GM19328 (cell line): ENCODE measurements around the gene SARM1.

ENCODE experiments used
- ATAC-seq: cut with Tn5 transposase; IDR thresholded peaks from one replicate; pipeline ENCODE4 v1.9.1; 2021; ENCODE audit warnings: mild to moderate bottlenecking, moderate library complexity; ENCODE audit not compliant: unreplicated experiment

The SARM1 gene

DNA sequence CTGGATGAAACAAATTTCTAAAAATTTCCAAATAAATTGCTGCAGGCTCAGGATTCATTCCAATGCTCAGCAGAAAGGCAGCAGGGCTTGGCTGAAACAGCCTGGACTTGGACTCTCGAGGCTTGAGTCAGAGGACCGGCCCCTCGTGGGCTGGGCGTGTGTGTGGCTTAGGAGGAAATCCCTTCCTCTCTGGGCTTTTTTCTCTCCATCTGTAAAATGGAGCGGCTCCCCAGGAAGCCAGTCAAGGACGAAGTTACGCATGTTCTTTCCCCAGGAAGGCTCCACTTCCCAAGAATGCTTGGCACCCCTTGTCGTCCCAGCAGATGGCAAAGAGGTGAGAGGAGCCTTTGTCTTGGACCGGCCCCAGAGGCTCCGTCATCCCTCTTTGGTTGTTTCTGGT lies 21.0 kb downstream of the SARM1 start:
- ATAC-seq = no peak

DNA sequence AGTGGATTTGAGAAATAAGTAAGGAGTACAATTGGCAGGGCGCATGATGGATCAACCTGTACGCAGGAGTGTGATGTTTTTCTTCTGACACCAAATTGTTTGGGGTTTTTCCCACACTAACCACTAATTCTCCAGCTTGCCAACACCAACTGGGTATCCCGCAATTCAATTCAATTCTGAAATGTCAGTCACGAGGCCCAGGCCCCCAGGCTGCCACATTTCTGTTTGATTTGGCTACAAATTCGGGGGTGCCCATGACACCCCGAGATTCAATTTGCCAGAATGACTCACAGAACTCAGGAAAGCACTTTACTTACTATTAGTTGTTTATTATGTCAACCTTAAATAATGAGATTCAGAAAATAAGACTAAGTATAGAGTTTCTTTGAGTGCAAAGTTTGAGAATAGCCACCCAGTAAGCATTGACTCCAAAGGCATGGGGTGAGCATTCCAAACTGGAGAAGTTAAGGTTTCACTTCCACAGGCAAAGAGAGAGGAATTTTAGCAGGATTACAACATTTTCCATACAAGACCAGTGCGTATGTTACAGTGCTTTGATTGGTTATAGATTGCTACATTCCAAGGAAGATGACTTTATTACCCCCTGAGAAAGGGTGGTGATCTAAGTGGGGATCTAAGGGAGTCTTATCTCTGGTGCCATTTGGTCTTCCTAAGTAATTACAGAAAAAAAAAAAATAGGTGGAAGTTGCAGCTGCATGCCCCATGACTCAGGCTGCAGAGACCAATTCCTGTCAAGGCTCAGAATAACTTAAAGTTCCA lies 23.0 kb downstream of the SARM1 start:
- ATAC-seq = no peak

- no peak for ATAC-seq
Measured at GRCh38 chr17:28395426-28395825, 23.9 kb downstream of the SARM1 start.

- ATAC-seq = no peak
Measured at GRCh38 chr17:28395968-28396367, 24.5 kb downstream of the SARM1 start.

GRCh38 chr17:28396635-28397239 lies 25.2 kb downstream of the SARM1 start:
- ATAC-seq = no peak

DNA sequence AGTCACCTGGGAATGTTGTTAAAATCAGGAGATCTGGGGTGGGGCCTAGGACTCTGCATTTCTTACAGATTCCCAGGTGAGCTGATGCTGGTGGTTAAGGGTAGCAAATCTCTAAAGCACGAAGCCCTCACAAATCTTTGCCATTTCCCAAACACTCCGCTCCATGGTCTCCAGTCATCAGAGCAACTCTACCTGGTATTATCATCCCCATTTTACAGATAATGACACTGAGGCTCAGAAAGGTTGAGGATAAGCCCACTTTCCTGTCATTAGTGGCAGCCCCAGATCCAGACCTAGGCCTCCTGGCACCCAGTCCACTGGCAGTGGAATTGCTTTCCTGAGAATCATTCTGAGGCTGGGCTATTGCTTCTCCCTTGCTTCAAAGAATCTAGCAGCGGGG lies 25.8 kb downstream of the SARM1 start:
- ATAC-seq = no peak

- no peak for ATAC-seq
Measured at GRCh38 chr17:28397687-28398279, 26.3 kb downstream of the SARM1 start.

DNA sequence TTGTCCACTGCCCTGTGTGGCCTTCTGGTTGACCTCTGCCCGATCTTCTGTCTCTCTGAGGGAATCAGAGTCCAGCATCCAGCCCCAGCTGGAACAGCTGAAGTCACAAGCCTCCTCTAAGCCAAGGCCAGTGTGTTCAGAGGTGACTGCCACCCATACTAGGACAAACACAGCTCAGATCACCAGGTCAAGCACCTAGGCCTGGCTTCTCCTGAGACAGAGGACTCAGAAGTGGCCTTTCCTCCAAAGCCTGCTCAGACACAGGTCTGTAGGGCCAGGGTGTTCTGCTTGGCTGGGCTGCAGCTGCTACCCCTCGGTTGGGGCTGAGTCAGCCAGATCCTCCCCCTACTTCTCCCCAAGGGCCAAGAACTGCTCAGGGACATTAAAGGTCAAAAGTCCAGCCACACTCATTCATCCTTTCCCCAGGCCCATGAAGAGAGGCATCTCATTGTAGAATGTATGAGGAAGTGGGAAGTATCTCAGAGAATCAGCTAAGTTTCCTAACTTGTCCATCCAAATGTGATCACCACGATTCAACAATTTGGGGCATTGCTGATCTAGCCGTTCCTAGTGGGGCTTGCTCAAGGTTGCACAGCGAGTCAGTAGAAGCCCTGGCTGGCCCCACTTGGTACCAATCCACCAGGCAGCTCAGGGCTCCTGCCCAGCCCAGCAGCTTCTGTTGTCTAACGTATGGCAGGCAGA lies 26.9 kb downstream of the SARM1 start:
- no peak for ATAC-seq

DNA sequence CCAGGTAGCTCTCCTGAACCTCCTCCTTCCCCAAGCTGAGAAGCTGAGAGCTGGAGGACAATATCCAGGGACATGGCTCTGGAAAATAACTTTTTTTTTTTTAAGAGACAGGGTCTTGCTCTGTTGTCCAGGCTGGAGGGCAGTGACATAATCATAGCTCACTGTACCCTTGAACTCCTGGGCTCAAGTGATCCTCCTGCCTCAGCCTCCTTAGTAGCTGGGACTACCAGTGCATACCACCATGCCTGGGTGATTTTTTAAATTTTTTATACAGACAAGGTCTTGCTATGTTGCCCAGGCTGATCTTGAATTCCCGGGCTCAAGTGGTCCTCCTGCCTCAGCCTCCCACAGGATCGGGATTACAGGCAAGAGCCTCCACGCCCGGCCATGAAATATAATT lies 28.3 kb downstream of the SARM1 start:
- no peak for ATAC-seq

GRCh38 chr17:28402224-28402630 lies 30.7 kb downstream of the SARM1 start:
- ATAC-seq = no peak

DNA sequence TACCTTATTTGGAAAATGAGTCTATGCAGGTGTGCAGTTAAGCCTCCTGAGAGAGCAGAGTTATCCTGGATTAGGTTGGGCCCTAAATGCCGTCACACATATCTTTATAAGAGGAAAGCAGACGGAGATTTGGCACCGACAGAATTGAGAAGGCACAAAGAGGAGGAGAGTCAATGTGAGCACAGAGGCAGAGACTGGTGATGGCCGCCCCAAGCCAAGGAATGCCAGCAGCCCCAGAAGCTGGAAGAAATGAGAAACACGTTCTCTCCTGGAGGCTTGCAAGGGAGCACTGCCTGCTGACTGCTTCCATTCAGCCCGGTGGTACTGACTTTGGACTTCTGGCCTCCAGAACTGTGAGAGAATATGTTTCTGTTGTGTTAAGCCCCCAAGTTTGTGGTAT lies 31.4 kb downstream of the SARM1 start:
- ATAC-seq = no peak

DNA sequence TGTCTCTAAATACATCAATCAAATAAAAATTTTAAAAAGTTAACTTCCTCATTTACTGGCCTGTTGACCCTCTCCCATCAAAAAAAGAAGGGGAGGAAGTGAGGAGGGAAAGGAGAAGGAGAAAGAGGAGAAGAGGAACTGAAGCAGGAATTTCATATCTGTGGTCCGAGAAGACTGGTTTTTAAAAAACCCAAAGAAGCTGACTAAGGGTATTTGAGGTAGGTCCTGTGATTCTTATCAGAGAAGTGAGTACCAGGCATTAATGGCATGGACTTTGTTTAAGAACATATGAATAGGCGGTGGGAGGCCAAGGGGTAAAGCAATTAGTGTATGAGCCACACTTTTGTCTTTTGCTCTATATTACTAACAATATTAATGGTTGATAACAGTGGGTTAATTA lies 32.5 kb downstream of the SARM1 start:
- no peak for ATAC-seq

DNA sequence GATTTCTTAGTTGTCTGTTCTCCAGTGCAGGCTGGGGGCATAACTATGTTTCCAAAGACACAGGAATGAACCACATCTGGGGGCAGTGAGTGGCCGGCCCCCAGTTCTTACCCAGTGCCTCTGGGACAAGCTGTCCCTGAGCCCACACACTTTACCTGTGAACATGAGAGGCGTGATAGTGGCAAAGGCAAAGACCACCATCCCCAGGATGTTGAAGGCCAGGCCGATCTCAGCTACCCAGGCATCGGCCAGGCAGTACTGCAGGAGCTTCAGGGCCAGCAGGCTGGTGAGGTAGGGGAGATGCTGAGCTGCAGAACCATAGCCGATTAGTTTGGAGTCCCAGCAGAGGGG lies 32.9 kb downstream of the SARM1 start:
- ATAC-seq = no peak

- no peak for ATAC-seq
Measured at GRCh38 chr17:28404812-28405570, 33.5 kb downstream of the SARM1 start.

DNA sequence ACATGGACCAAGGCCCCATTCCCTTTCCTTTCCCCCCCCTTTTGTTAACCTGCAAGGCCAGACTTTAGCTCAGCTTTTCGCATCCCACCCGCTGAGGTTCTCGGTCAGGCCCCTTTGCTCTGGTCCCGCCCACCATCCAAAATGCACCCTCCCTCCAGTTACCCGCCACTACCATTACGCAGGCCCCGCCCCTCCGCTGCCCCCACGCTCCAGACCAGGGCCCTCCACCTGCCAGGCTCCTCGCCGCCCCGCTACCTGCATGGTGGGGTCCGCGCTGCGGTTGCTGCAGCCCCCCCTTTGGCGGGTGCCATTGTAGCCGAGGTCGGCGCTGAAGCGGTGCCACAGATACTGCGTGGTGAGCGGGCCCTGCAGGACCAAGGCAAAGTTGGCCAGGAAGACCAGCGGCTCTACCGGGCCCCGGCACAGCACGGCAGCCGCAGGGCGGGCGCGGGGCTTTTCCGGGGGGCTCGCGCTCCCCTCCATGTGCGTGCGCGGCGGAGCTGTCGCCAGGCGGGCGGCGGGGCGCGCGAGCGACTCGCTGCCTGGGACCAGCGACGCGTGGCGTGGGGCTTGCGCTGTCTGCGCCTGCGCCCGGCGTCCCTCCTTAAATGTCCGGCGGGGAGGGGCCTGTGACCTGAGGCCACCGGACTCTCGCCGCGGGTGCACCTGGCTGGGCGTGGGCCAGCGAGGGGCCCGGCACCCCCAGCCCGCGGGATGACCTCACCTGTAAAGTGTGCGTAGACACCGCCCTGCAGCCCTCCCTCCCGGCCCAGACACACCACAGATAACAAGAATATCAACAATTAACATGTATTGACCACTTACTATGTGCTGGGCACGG lies 34.4 kb downstream of the SARM1 start, which contains the start of gene SLC46A1:
TSS of gene SLC46A1 (minus strand) at position 581 of the 841 bp plus-strand sequence. CDS start at position 483, 98 bp downstream.
- no peak for ATAC-seq

DNA sequence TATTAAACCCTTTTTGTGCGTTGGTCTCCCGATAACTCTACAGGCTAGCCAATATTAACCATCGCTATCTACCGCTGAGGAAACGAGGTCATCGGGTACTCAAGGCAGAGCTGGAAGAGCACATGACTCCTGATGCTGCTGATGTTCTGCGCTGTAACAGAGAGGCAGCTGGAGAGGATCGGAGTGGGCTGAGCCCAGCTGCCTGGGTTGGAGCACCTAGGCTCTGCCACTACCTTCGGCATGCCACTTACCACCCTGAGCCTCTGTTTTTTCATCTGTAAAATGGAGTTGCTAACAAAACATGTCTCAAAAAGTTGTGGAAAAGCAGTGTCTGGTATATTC lies 35.0 kb downstream of the SARM1 start:
- no peak for ATAC-seq

- ATAC-seq = no peak
Measured at GRCh38 chr17:28407130-28407973, 35.9 kb downstream of the SARM1 start.

- no peak for ATAC-seq
Measured at GRCh38 chr17:28407974-28408306, 36.4 kb downstream of the SARM1 start.

DNA sequence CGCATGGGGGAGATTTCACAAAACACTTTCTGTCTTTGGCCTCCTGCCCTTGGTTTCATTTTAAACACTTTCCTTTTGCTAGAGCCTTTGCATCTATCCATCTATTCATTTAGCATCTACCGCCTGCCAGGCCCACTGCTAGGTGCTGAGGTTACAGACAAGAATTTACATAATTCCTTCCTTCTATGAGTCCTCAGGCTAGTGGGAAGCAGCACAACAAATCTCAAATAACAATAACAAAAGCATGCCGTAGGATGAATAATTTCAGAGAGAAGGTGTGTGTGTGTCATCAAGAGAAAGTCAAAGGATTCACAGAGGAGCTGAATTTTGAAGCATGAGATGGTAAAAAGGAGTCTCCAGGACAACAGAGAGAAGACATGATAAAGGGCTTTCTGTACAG lies 40.6 kb downstream of the SARM1 start:
- no peak for ATAC-seq
